Activated CD8-positive, alpha-beta memory T cell treated with anti-CD3 and anti-CD28 coated beads for 4 hours (primary cell): ENCODE results near the gene NUDT2.

Source experiments
- DNase-seq, 2 donors: peaks; one replicate each; pipeline ENCODE4 v3.0.0-alpha.2; 2020; ENCODE audit warnings: low read depth in 2 of 2

NUDT2 gene

DNA sequence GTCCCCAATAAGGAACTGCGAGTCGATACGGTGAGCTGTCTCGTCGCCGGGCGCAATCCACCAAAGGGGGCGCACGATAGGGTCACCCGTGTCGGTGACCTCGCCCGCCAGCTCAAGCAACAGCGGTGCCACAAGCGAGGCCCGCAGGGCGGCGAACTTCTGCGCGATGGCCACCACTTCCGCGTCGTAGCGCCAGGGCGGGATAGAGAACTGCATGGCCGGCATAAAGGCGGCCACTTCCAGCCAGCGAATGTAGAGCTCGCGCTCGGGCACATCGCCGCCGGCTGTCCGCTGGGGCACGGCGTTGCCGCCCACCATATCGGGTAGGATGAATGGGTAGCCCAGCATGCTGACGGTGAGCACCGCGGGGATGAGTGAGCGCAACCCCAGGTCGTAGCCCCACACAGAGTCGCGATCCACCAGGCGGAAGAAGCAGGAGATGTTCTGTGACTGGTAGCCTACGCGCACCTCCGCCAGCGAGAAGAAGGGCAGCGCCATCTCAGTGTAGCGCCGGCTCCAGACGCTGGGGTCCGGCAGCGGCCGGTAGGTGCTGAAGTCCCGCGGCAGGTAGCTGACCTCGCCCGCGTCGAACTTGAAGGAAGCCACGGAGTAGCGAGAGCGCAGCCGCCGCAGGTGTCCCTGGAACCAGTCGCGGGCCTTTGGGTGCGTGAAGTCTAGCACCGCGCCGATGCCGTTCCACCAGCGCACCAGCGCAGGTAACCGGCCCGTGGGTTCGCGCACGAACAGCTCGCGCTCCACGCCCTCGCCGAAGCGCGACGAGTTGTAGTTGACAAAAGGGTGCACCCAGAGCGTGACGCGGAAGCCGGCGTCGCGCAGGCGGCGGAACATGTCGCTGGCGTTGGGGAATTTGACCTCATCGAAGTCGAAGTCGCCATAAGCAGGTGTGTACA, 41.9 kb downstream of the NUDT2 start:
- no peak for DNase-seq

DNA sequence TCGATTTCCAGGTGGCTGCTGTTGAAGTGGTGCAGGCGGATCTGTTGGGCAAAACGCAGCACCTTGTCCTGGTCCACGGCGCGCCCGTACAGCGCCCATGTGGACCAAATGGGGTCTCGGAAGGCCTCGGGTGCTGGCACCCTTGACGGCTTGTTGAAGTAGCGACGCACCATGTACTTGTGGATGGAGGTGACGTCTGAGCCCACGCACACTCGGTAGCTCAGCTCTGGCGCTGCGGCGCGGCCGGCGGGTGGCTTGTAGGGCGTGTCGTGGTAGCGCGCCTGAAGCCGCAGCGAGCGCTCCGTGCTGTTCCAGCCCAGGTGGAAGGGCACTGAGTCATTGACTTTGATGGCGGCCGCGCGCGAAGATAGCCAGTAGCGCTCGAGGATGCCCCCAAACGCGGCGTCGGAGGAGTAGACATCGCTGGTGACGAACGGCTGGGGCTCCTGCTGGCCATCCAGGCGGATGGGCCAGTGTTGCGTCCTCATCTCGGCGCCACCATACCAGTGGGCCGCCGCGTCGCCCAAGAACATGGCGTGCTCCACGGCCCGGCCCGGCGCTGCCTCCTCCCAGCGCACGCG, 42.6 kb downstream of the NUDT2 start:
- no peak for DNase-seq

DNA sequence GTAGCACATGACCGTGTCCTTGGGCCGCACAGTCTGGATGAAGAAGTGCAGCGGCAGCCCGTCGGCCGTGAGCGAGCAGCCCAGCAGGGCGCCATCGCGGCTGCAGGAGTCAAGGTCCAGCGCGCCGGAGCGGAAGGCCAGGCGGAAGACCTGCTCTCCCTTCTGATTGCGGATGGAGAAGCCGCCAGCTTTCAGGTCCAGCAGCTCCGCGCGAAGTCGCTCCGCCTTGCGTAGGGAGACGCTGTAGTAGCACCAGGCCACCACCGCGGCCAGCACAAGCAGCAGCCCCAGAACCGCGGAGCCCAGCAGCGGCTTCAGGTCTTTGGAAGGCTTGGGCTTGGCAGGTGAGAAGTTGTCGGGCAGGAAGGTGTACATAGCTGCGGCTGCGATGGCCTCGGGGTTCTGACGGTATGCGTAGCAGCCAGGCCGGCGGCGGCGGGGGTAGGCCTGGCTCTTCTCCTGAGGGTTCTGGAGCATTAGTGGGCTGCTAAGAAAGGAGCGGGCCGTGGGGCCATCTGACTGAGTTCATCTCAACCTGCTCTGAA, 43.2 kb downstream of the NUDT2 start:
- DNase-seq = no peak

DNA sequence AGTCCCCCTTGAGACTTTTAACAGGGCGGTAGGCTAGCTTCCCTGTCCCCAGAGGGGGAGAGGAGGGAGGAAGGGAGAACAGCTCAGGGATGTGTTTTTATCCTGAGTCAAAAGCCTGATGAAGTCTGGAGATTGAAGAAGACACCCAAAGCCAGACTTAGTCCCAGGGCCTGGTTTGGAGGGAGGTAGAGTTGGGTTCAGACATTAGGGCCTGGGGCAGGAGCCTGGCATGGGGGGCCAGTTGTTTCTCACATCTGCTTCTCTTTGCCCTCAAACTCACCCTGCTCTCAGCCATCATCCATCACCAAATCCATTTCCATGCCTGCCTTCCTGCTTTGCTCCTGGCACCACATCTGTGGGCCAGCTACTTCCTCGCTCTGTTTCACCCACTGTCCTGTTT, 44.4 kb downstream of the NUDT2 start:
- DNase-seq = no peak

DNA sequence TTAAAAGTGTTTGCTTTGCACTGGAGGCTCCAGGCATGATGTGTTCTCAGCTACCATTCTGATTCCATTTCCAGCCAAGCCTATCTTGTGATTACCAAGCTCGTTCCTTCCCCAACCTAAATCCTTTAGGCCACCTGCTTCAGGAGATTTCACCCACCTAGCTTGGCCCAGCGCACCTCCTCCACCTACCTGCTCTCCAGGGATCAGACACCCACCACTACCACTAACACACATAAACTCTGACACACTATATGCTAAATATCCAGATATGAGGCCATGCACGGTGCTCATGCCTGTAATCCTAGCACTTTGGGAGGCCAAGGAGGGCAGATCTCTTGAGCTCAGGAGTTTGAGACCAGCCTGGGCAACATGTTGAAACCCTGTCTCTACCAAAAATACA, 45.0 kb downstream of the NUDT2 start:
- no peak for DNase-seq

DNA sequence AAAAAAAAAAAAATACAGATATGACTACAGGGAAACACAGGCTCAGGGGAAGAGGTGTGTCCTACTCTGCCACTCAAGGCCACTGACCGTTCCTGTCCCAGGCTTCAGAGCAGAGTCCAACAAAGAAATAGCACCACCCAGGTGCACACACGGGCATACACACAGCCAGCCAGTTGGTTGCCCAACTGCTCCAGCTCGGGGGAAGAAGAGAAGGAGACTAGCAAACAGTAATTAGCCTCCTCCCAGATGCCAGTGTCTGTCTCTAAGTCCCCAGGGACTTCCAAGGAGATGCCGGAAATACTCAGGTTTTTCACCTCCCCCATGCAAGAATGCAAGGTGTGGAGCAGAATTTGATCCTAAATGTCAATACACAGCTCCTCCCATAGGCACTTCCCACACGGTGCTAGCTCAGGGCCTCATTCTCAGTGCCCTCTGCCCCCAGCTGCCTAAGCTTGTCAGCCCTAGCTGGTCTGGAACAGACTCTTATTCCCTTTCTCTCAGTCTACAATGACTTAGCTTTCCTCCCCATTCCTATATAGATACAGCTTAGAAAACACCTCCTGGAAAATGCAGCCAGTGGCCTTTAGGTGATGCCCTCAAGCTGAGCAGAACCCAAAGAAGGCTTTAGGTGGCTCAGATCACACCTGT, 45.7 kb downstream of the NUDT2 start:
- no peak for DNase-seq

DNA sequence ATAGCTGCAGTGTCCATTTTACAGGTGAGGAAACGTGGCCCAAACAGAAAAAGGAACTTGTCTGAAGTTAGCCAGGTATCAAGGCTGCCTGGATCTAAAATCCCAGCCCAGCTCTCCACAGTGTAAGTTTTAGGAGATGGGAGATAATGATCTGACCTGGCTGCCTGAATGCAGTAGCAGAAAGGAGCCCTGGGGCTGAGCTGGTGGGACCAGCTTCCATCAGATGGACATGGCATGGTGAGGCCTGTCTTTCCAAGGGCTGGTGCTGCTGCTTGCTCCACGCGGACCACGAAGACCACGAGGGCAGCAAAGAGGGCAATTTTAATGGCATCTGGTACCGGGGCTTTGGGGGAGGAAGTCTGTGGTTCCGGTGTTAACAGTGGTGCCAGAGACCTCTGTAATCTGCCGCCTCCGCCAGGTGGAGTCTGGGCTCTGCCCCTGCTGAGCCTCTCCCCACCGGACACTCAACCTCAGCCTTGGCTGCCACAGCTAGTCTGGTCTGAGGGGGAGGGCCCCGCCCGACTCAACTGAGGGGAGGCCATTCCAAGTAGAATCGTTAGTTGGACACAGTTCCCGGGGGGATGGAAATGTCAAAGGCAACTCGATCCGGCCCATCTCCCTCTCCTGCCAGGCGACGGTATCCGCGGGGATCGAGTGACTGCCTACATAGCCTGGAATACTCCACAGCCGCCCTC, 46.7 kb downstream of the NUDT2 start:
- peak in 1 of 2 donors; percentile 26 for DNase-seq

DNA sequence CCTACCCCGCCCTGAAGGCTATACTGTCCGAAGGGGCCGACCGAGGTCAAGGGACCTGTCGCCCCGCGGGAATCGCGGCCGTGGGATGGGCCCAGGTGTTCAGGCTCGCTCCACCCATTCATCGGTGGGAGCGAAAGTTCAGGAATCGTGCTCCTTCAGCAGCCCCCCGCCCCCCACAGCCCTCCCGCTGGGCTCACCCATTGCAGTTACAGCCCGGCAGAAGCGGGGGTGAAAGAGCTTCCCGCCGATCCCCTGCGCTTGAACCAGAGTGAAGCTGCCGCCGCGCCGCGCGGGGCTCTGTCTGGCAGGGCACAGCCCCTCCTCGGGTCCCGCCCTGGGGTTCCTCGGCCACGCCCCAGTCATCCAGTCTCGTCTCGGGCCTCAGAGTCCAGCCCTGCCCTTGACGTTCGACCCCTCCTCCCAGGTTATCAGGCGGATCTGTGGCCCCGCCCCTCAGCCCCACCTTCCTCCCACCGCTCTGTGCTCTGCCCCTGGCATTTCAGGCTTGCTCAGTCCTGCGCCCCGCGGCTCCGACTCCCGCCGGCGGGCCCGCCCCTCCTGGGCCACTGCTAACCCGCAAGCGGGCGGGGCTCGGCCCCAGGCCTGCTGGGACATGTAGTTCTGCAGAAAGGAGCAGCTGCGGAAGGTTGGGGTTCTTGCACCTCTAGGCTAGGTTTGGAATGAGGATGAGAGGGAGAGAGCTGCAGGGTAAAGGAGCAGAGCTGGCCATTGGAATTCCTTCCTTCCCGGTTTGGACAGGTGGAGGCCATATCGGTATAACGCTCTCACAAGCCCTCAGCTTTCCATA, 47.4 kb downstream of the NUDT2 start, which contains the start of gene MYORG:
MYORG (minus strand) TSS at position 303 of the 808 bp plus-strand sequence. CDS start 3,955 bp downstream, outside the sequence.
- DNase-seq = peak; percentile 90 to 93

DNA sequence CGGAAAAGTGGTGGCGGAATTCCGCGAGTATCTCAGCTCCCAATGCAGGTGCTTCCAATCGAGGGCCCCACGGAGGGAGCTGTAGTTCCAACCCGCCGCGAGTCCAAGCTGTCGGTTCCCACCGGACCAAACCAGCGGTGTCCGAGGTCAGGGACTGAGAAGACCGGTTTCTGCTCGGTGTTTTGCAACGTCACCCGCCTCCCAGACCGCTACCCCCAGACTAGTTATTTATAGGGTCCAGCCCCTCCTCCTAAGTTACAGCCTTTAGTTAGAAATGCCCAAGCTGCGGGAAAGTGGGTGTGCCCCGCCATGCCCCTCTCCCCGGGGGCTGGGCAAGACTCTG, 48.0 kb downstream of the NUDT2 start:
- no peak for DNase-seq

DNA sequence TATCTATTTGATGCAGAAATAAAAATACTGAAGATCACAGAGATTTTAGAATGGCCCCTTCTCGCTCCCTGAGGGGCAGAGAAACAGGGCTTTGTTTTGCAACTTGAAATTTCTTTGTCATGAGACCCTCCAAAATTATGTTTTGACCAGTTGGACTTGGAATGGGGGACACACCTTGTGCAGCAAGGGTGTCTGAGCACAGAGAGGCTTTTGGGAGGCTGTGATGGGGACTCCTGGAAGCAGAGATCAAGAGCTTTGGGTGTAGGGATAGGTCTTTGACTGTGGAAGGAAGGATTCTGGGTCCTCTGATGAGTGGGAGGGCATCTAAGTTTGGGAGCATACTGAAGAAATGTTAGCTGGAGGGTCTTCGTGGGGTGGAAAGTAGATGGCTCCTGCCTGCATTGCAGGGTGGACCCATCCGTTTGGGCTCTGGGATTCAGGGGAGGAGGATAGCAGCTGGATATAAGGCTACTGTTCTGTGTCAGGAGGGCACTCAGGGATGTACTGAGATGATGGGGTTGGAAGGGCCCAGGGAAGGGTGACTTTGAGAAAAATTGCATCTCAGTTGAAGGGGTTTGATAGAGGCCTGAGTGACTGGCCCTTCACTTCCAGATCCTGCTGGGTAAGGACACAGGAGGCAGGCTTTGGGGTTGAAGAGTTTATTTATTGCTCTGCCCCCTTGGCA, 49.1 kb downstream of the NUDT2 start:
- DNase-seq = no peak

DNA sequence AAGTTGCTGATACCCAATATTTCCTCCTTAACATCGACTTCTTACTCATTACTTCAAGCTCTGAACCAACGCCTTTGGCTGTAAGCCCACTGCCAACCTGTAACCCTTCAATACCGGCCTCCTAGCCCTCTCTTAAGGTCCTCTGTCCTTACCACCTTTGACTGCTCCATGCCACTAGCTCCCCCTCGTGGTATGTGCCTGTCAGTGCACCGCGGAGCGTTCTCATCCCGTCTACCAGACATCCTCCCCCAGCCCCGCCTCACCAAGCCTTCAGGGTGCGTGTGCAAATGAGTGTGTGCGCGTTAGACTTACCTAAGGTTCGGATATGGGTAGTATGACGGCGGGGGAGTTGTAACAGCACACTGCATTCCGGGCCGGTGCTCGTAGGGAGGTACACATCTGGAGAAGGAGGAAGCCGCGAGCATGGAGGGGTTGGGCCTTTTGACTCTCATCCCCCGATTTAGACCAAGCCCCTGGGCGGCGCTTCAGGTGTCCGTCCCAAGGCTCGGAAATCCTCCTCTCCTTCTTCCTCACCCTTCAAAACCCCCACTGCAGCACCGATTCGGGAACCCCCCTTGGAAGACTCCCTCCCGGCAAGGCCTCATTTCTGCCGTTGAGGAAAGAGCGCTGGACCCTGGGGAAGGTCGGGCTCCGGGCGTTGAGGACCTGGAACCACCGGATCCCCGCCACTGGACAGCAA, 50.1 kb downstream of the NUDT2 start:
- peak; percentile 75 to 77 for DNase-seq

DNA sequence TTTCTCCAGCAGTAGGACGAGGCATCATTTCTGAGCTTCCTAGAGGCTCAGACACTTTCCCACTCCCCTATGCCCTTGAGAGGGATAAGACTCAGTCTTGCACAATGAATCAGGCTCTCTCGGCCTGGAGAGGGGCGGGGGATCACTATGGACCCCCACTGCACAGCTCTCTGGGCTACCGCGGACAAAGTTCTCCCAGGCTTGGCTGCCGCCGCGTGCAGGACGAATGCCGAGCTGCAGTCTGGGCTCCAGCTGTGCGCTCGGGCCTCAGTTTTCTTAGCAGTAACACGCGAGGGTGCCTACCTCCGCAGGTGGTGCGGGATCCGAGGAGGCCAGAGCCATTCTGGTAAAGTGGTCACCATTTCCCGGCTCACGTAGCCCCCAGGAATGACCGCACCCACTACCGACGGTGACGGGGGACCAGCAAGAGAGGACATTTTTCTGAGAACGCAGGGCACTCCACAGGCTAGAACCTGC, 50.7 kb downstream of the NUDT2 start:
- DNase-seq = no peak

DNA sequence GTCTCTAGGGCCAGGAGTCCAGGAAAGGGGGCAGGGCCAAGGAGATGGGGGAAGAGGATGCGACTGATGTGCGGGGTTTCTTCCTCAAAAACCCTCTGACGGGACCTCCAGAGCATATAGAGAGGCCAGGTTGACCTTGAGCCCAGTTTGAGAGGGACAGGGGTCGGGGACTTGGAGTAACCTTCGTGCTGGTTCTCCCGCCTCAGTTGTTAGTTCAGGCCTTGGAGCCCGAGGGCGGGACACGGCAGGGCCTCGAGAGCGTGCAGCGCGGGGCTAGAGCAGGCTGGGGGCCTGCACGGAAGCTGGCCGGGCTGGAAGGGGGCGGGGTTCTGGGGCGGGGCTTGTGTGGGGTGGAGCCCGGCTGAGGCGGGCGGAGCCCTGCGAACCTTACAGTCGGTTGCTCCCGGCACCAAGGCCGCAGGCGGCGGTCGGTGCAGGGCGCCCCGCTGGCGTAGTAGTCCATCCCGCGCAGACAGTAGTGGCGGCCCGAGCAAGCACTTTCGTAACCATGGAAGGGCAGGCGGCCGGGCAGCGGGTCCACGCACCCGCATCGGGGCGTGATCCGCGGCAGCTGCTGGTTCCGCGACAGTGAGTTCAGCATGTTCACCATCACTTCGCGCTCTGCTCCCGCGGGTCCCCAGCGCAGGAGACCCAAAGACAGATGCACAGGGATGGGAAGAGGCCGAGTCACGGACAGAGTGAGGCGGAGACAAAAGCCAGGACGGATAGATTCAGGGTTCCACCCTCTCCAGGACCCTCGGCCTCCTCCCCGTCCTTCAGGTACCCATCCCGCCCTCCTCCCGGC, 51.3 kb downstream of the NUDT2 start:
- peak; percentile 44 to 63 for DNase-seq

DNA sequence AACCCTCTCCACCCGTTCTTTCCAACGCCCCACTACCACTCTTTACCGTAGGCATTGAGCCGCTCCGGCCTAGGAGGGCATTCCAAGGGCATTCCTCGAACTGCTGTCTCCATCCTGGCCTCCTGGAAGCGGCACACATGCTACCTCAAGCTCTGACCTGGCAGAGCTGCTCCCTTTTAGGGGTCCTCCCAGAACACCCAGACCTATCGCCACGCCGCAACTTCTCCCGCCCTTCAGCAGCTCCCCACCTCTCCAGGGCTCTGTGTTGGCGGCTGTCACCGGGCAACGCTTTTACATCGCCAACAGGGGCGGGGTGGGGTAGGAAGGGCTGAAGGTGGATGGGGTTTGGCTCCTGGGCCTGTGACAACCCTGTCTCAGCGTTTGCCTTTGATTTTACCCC, 52.0 kb downstream of the NUDT2 start:
- DNase-seq = no peak

DNA sequence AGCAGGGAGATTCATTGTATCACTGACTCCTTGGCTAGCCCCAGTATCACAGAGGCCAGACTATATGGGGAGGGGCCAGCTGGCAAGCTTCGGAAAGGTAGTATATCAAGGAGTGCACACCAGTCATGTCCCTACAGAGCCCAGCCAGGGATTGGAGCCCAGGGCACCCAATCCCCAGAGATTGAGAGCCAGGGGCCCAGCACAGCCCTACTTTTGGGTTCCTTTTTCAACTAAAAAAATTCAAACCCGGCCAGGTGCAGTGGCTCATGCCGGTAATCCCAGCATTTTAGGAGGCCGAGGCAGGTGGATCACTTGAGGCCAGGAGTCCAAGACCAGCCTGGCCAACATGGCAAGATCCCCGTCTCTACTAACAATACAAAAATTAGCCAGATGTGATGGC, 52.7 kb downstream of the NUDT2 start:
- no peak for DNase-seq

DNA sequence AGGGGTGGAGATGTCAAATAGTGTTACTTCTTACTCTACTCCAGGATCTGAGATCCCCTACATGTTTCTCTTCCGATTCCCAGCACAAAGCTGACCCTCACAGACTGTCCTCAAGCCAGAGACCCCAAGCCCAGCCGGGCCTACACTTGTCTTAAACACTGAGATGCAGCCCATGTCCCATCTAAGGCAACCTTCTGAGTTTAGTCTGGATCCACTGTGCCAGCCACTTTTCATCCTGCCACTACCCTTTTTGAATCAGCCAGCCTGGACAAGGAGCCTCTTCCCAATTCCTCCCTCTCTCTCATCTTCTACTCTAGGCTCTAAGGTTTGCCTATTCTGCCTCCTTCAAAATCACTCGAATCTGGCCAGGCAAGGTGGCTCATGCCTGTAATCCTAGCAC, 53.5 kb downstream of the NUDT2 start:
- DNase-seq = no peak

DNA sequence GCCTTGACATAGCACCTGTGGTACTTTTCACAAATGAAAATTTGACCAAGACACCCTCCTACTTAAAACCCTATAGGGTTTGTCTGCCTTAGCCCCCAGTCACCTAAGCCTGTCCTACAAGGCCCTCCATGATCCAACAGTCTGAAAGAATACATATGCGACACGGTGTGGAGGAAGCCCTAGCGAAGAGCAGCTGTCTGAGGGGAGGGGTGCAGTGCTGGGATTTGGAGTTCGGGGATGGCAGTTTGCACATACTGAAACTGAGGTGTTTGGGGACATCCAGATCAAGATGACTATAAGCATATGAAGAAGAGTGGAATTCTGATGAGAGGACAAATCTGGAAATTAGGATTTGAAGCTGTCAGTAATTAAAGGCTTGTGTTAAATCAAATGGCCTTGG, 54.5 kb downstream of the NUDT2 start:
- DNase-seq = no peak

DNA sequence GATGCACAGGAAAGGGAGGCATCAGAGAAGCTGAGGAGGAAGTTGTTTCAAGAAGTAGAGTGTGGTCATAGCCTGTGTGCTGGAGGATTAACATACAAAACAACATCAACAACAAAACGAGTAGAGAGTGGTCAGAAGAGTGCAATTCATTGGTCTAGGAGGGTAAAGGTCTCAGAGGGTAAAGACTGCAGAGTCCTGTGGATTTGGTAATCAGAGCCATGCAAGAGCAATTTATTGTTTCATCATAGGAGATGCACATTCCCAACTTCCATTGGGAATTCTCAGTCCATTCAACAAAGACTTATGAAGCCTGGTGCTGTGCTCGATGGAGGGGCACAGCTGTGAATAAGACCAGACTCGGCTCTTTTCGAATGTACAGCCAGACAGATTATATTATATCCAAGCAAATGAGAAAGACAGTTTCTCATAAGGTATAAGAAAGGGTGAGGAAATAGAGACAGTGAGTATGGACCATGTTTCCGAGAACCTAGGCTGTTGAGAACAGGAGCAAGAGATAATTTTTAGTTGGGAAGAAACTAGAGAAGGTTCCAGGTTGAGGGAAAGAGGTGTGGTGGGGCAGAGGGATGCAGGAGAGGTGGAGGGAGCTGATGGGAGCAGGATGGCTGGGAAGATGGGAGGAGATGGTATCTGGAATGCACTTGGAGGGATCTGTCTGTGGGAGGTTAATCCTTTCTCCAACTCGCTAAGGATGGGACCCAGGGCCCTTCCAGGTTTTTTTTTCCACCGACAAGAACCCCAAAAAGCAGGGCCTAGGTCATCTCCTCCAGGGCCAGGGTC, 55.2 kb downstream of the NUDT2 start:
- DNase-seq = no peak
